Measurements from ENCODE around the gene LGI2. TPM values are rescaled to one million over a fixed set of nuclear protein-coding genes. Genes with fewer than 3 reads are reported as not detected.

Gene LGI2
- polyA plus RNA-seq, 1 donor, result 4.4 TPM

GRCh38 chr4:24995346-24995919 is 35.3 kb downstream of the LGI2 start:
- no peak for DNase-seq (ENCODE audit: low read depth)

- no peak for DNase-seq (ENCODE audit: low read depth)
These were observed 37.1 kb downstream of the LGI2 start for GRCh38 chr4:24993551-24994080.

GRCh38 chr4:24992968-24993367 is 37.8 kb downstream of the LGI2 start:
- DNase-seq (ENCODE audit: low read depth), result no peak

- DNase-seq (ENCODE audit: low read depth), result no peak
These were observed 39.7 kb downstream of the LGI2 start for GRCh38 chr4:24991015-24991414.

GRCh38 chr4:24989327-24989726 is 41.4 kb downstream of the LGI2 start:
- no peak for DNase-seq (ENCODE audit: low read depth)

GRCh38 chr4:24988776-24989175 is 42.0 kb downstream of the LGI2 start:
- no peak for DNase-seq (ENCODE audit: low read depth)

GRCh38 chr4:24984602-24985532 is 45.9 kb downstream of the LGI2 start:
- no peak for DNase-seq (ENCODE audit: low read depth)

- no peak for DNase-seq (ENCODE audit: low read depth)
These were observed 50.0 kb downstream of the LGI2 start for GRCh38 chr4:24980740-24981139.

GRCh38 chr4:24980064-24980690 is 50.6 kb downstream of the LGI2 start:
- DNase-seq (ENCODE audit: low read depth), result peak; percentile 77

GRCh38 chr4:24979554-24979953 is 51.2 kb downstream of the LGI2 start:
- peak; percentile 73 for DNase-seq (ENCODE audit: low read depth)

- DNase-seq (ENCODE audit: low read depth), result no peak
These were observed 52.3 kb downstream of the LGI2 start for GRCh38 chr4:24978291-24979075.

- no peak for DNase-seq (ENCODE audit: low read depth)
These were observed 55.2 kb downstream of the LGI2 start for GRCh38 chr4:24975510-24975909.

- no peak for DNase-seq (ENCODE audit: low read depth)
These were observed 56.8 kb downstream of the LGI2 start for GRCh38 chr4:24973747-24974601.

- no peak for DNase-seq (ENCODE audit: low read depth)
These were observed 57.4 kb downstream of the LGI2 start for GRCh38 chr4:24973404-24973746.

- no peak for DNase-seq (ENCODE audit: low read depth)
These were observed 59.6 kb downstream of the LGI2 start for GRCh38 chr4:24971192-24971591.

- DNase-seq (ENCODE audit: low read depth), result no peak
These were observed 60.1 kb downstream of the LGI2 start for GRCh38 chr4:24970635-24971034.

- no peak for DNase-seq (ENCODE audit: low read depth)
These were observed 60.6 kb downstream of the LGI2 start for GRCh38 chr4:24970191-24970590.

GRCh38 chr4:24969486-24969885 is 61.3 kb downstream of the LGI2 start:
- no peak for DNase-seq (ENCODE audit: low read depth)

GRCh38 chr4:24968992-24969391 is 61.8 kb downstream of the LGI2 start:
- no peak for DNase-seq (ENCODE audit: low read depth)

- DNase-seq (ENCODE audit: low read depth), result no peak
These were observed 62.5 kb downstream of the LGI2 start for GRCh38 chr4:24968278-24968677.

- DNase-seq (ENCODE audit: low read depth), result no peak
These were observed 63.4 kb downstream of the LGI2 start for GRCh38 chr4:24967346-24967745.

All from forelimb muscle (tissue), 1 donor.